ENCODE data around the gene CDC14C.

Gene CDC14C

GRCh38 chr7:48976850-48977249 lies 52.5 kb downstream of the CDC14C start:
- no peak for DNase-seq
